Measurements from ENCODE around the gene SSBP3.

DNA sequence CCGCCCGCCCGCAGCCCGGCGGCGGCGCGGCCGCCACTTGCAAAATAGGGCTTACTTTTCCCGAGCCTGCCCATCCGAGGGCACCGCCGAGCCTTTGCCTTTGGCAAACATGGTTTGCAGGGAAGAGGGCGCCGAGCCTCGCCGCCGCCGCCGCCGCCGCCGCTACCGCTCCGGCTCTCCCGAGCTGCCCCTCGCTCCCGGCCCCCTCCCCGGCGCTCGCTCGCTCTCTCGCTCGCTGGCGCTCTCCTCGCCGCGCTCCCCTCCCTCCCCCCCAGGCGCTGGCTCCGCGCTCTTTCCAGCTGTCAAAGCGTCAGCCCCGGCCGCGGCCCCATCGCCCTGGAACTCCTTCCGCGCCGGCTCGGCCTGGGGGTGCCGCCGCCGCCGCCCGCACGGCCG, 298 bp downstream of the SSBP3 start:
- TF ChIP-seq CTCF (IDR thresholded peaks at IDR 0.05; ENCODE audit: insufficient read depth, low read length) (no peak), SPI1 (IDR thresholded peaks at IDR 0.05; ENCODE audit: borderline replicate concordance, low read depth) (no peak), POLR2AphosphoS5 (IDR thresholded peaks at IDR 0.05; ENCODE audit: low read depth) (no peak)

Measured in HL-60 (cell line).